ENCODE results near the gene AGAP5. TPM values are rescaled to one million over a fixed set of nuclear protein-coding genes. Genes with fewer than 3 reads are reported as not detected.

Gene AGAP5
- total RNA-seq, 1 experiment from 2014 or later, result 3.1 TPM

DNA sequence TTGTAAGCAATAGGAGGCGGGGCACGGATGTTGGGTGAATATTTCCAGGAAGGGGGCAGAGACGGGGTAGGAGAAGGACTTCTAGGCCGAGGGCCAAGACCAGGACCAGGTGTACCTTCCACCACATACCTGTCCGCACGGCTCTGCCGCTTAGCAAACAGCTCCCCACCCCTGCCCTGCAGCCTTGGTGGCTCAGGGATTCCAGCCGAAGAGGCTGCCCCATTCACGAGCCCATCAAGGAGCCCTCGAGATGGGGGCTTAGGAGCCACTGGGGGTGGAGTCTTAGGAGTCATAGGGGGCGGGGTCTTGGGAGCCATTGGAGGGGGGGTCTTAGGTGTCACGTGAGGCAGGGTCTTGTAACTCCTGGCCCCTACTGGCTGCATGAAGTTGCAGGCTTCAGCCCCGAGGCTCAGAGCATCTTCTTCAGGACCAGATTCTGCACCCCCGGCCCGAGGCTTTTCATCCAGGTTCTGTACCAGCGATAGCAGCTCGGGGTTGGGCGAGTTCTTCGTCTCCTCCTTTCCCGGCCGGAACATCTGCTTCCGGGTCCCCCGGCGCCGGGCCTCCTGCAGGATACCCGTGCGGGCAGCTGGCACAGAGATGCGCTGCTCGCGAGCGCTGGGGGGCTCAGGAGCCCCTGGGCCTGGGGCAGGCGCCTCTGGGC, 50.6 kb downstream of the AGAP5 start:
- no peaks in the 10 kb centered on the region for H3K36me3 ChIP-seq
- no peaks in the 10 kb centered on the region for H3K27me3 ChIP-seq
- no peak for DNase-seq
- H3K9me3 ChIP-seq, result no peaks in the 10 kb centered on the region
- no peak overlapping the region for H3K4me3 ChIP-seq

DNA sequence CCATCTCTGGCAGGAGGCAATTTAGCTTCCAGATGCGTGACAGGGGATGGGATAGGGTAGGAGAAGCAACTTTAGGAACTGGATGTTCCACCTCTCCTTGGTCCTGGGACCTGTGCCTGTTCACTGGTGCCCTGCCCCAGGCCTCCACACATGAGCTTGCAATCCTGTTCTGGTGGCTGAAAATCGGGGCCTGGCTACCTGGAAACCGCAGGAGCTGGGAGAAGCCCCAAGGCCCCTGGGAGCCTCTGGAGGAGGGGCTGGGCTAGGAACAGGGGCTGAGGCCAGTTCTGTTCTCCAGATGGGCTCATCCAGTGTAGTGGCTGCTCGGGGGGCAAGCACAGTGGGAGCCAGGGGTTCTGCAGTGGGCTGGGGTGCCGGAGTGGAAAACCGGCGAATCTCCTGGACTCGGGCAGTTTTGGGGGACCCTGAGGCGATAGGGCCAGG, 51.3 kb downstream of the AGAP5 start:
- Histone ChIP-seq H3K27me3 (no peaks in the 10 kb centered on the region), H3K36me3 (no peaks in the 10 kb centered on the region), H3K4me3 (no peak overlapping the region), H3K9me3 (no peaks in the 10 kb centered on the region)
- no peak for DNase-seq

DNA sequence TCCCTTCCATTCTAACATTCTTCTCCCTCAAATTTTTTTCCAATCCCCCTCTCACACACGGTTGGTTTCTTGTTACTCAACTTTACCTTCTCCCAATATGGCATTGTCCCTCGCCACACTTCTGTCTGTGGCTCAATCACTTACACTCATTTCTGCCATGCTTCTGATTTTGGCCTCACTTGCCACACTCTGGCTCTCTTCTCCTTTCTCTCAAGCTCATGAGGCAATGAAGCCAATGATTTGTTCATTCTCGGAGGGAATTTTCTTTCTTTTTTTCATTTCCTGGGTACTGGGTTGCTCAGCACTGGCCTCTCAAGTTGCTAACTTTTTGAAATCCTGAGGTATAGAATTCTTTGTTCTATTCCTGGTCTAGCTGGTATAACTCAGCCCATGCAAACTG, 52.7 kb downstream of the AGAP5 start:
- H3K36me3 ChIP-seq, result no peaks in the 10 kb centered on the region
- DNase-seq, result no peak
- no peaks in the 10 kb centered on the region for H3K27me3 ChIP-seq
- no peak overlapping the region for H3K4me3 ChIP-seq
- H3K9me3 ChIP-seq, result no peaks in the 10 kb centered on the region

DNA sequence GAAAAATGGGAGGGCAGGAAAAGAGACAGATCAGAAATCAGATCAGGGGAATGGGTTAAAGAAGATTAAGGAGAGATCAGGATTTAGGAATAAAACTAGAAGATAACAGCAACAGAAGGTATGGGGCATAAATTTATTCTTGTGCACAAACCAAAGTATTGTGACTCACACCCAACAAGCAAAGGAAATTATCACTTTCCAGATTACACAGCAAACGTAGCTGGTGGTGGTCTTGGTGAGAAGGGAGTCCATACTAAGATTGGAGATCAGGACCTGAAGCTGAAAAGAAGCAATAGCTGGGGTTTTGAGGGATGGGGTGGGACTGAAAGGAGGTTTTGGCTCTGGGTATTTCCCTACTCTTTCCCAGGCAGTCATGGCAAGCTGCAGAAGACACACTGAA, 53.1 kb downstream of the AGAP5 start:
- H3K36me3 ChIP-seq, result no peaks in the 10 kb centered on the region
- DNase-seq, result no peak
- H3K9me3 ChIP-seq, result no peaks in the 10 kb centered on the region
- no peak overlapping the region for H3K4me3 ChIP-seq
- H3K27me3 ChIP-seq, result no peaks in the 10 kb centered on the region

DNA sequence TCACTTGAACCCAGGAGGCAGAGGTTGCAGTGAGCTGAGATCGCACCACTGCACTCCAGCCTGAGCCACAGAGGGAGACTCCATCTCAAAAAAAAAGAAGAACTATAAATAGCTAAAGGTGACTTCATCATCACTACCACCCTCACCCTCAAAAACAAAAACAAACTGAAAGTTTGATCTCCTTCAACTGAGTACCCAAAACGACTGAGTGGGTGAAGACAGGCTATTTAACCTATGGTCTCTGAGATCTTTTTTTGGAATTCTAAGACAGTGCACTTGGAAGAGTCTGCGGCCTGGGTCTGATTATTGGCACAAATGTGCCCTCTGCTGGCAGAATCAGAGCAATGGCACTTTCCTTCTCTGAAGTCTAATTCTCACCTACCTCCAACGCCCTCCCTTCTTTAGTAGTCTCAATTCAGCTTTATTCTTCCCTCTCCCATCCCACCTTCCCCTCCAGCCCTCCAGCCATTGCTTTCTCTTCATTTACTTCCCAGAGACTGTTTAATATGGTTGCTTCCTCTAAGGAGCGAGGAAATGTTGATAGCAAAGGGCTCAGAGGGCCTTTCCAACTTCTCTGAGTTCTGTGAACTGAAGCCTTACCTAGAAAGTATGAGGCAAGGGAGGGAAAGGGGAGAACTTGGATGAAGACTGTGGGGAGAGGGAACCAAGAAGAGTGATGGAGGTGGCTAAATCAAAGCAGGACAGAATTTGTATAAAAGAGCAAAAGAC, 53.7 kb downstream of the AGAP5 start:
- peak; percentile 27 for DNase-seq
- Histone ChIP-seq H3K36me3 (no peaks in the 10 kb centered on the region), H3K9me3 (no peaks in the 10 kb centered on the region), H3K27me3 (no peaks in the 10 kb centered on the region), H3K4me3 (no peak overlapping the region)

DNA sequence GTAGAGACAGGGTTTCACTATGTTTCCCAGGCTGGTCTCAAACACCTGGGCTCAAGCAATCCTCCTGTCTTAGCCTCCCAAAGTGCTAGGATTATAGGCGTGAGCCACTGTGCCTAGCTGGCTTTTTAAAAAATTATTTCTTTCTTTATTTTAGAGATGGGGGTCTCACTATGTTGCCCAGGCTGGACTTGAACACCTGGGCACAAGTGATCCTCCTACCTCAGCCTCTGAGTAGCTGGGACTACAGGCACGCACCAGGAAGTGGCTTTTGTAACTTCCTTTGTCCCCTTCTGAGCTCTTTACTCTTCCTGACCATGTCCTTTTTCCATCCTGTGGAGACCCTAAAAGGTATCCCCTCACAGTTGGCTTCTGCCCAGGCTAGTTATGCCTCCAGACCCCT, 54.5 kb downstream of the AGAP5 start:
- Histone ChIP-seq H3K36me3 (no peaks in the 10 kb centered on the region), H3K9me3 (no peaks in the 10 kb centered on the region), H3K27me3 (no peaks in the 10 kb centered on the region), H3K4me3 (no peak overlapping the region)
- DNase-seq, result no peak

DNA sequence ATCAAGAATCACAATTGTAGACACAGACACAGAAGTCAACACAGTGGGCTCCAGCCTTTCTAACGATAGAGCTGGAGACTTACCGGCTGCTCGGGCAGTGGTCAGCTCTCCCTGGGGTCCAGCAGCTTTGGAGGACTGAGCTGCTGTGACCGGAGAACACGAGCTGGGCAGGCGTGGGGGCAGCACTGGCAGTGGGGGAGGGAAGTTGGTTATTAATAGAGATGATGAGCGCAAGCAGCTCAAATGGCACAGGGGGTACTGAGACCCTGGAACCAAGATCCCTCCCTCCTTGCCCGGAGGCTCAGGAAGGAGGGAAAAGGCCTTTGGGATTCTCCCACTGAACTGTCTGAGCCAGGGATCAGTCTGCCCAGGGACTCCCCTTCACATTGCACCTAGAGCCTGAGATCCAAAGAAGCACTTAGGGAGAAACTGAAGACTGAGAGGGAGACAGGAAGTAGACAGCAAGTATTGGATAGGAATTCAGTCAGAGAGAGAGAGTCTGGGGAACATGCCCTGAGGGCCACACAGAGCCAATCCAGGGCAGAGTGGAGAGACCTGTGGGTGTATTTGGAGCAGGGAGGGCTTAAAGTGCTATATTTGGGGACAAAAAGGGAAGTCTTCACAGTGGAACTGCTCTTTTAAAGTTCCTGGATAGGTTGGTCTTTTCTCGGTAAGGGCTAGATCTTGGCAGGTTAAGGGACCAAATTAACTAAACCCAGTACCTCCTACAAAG, 56.4 kb downstream of the AGAP5 start, which contains the start of gene MYOZ1:
Gene MYOZ1 (minus strand): TSS at position 147 of the 733 bp plus-strand sequence. CDS start 1,457 bp downstream, outside the sequence.
- Histone ChIP-seq H3K36me3 (no peaks in the 10 kb centered on the region), H3K27me3 (no peaks in the 10 kb centered on the region), H3K9me3 (no peaks in the 10 kb centered on the region), H3K4me3 (no peak within 1 kb of the TSS)
- no peak for DNase-seq

DNA sequence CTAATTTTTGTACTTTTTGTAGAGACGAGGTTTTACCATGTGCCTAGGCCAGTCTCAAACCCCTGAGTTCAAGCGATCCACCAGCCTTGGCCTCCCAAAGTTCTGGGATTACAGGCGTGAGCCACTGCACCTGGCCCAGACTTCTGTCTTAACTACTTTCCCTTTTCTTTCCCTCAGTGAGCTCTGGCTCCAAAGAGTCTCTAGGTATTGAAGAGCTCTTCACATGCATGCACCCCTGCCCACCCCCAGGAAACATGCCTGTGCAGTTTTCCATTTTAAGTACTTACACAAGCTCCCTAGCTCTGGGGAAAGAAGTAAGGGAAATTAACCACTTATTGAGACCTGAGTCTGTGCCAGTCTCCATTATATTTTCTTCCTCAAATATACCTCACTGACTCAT, 58.6 kb downstream of the AGAP5 start:
- Histone ChIP-seq H3K36me3 (no peaks in the 10 kb centered on the region), H3K4me3 (no peak overlapping the region), H3K9me3 (no peaks in the 10 kb centered on the region), H3K27me3 (no peaks in the 10 kb centered on the region)
- no peak for DNase-seq

DNA sequence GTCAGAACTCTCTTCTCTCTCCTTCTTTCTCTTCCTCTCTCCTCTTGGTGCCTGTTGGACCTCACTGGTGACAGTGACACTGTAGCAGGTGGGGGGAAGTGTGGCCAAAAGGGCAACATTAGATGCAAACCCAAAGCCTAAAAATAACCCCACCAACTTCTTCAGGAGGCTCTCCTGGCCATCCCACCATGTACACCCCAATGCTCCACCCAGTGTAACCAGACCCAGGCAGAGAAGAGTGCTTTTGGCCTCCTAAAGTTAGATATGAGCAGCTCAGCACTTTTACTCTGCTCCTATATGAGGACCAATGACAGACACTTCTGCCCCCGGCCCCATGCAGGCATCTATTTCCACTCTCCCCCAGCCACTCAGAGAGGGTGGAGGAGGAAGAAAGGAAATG, 62.1 kb downstream of the AGAP5 start:
- Histone ChIP-seq H3K27me3 (no peaks in the 10 kb centered on the region), H3K4me3 (no peak overlapping the region), H3K36me3 (no peaks in the 10 kb centered on the region), H3K9me3 (no peaks in the 10 kb centered on the region)
- DNase-seq, result no peak

DNA sequence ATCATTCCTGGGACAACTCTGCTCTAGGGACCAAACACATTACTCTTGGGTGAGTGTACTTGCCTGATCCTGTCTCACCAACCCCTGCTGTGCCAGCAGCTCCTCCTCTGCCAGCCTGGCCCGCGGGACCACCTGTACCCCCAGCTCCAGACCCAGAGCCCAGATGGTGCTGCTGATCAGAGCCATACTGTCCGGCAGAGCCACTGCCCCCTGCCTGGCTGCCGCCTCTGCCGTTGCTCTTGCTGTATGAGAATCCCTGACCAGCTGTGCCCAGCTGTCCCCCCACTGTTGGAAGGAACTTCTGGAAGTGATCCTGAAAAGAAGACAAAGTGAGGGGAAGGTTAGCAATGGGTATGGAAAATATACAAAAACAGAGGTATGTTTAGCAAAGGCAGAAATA, 63.5 kb downstream of the AGAP5 start:
- Histone ChIP-seq H3K36me3 (no peaks in the 10 kb centered on the region), H3K9me3 (no peaks in the 10 kb centered on the region), H3K27me3 (no peaks in the 10 kb centered on the region), H3K4me3 (no peak overlapping the region)
- DNase-seq, result peak; percentile 44

DNA sequence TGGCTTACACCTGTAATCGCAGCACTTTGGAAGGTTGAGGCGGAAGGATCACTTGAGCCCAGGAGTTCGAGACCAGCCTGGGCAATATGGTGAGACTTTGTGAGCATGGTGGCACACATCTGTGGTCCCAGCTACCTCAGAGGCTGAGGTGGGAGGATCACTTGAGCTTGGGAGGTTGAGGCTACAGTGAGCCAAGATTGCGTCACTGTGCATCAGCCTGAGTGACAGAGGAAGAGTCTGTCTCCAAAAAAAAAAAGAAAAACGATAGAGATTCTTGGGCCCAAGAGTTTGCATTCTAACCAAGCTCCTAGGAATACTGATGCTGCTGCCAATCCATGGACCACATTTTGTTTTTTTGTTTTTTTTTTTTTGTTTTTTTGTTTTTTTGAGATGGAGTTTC, 68.7 kb downstream of the AGAP5 start:
- DNase-seq, result no peak
- H3K36me3 ChIP-seq, result no peaks in the 10 kb centered on the region
- no peaks in the 10 kb centered on the region for H3K9me3 ChIP-seq
- H3K4me3 ChIP-seq, result no peak overlapping the region
- no peaks in the 10 kb centered on the region for H3K27me3 ChIP-seq

DNA sequence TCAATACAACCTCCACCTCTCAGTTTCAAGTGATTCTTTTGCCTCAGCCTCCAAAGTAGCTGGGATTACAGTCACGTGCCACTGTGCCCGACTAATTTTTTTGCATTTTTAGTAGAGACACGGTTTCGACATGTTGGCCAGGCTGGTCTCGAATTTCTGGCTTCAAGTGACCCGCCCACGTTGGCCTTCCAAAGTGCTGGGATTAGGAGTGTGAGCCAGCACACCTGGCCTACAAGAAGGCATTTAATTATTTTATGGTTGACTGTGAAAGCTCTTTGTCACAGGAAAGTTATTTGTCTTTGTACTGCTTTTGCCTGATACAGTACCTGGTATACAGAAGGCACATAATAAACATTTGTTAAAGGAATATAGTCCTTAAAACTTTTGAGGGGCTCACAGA, 69.5 kb downstream of the AGAP5 start:
- Histone ChIP-seq H3K9me3 (no peaks in the 10 kb centered on the region), H3K4me3 (no peak overlapping the region), H3K36me3 (no peaks in the 10 kb centered on the region), H3K27me3 (no peaks in the 10 kb centered on the region)
- DNase-seq, result no peak

DNA sequence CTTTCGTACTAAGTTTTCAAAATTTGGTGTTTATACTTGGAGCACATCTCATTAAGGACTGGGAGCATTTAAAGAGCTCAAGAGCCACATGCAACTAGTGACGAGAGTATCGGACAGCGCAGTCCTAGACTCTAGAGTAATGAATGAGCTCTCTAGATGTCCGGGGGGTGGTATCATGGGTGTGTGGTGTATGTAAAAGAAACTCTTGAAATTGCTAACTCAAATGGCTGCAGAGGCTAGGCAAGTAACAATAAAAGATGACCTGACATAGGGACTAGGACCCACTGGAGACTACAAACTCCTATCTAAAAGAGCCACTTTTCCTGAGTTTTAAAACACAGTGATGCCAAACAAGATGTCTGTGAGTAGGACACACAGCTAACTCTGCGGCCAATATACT, 70.6 kb downstream of the AGAP5 start:
- Histone ChIP-seq H3K9me3 (no peaks in the 10 kb centered on the region), H3K36me3 (no peaks in the 10 kb centered on the region), H3K4me3 (no peak overlapping the region), H3K27me3 (no peaks in the 10 kb centered on the region)
- no peak for DNase-seq

DNA sequence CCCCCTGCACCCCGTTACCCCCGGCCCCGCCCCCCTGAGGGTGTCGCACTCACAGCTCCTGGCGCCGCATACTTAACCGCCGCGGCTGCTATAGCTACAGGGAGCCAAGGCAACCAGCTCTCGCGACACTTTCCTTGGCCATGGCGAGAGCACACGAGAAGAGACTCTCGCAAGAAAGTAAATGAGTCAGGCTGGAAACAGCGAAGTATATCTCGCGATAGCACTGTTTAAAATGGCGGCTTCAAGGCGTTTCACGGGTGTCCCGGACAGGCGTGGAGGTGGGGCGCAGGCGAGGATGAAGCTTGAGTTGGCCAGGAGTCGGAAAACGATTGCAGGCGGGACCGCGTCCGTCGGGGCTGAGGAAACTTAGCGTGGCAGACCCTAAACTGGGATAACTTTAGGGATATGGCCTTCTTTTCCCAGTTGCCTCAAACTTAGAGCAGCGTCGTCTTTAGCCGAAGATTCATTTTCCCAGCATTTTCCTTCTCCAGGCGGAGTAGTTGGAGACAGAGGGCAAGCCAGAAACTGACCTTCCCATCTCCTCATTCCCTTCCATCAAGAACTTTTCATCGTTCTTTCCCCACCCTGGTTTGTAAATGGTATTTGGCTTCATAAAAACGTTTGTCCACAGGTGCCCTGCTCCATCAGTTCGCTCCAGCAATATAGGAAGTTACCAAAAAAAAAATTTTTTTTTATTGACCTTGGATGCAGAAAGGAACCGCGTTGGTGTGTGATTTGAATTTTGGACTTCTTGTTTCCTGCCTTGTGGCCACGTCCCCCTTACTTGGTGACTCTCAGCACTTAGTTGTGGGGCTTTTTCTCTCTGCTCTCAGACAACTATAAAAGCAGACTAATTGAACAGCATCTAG, 71.8 kb downstream of the AGAP5 start:
- H3K9me3 ChIP-seq, result no peaks in the 10 kb centered on the region
- no peaks in the 10 kb centered on the region for H3K36me3 ChIP-seq

DNA sequence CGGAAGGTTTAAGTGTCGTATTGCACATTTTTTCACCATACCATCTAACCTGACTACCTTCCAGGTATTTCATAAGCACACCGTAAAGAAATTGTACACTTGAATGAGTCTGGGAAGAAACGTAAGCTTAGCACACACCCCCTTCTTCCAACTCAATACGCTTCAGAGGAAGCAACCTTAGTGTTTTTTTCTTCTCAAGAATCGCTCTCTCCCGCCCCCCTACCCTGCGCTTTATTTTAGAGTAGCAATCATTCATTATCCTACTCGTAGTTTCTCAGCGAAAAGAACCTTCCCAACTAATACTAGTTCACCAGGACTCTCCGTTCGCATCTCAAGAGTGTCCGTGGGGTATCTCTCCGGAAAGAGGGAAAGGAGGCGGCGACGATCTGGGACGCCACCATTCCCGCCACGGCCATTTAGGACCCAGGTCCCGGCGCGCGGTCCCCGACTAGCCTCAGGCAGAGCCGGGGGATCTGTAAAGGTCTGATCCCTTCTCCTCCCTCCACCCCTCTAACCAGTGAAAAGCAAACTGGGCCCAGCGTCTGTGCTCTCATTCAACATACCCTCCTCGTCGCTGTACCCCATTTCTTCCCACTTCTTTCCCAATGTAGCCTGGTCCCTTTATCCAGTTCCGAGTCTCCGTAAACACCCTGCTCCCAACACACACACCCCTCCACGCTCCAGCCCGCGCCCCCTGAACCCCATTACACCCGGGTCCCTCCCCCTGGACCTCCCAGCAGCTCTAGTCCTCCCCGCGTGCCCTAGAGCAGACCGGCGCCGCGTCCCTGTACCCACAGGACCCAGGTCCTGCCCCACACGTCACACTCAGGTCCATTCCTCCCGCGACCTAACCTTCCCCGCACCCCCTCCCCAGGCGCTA, 72.7 kb downstream of the AGAP5 start:
- H3K36me3 ChIP-seq, result no peaks in the 10 kb centered on the region
- H3K27me3 ChIP-seq, result no peaks in the 10 kb centered on the region
- peak; percentile 21 for DNase-seq
- no peaks in the 10 kb centered on the region for H3K9me3 ChIP-seq
- H3K4me3 ChIP-seq, result peak overlapping the region; percentile 75

More for the DNA sequence above, 71.8 kb downstream of the AGAP5 start:
- Histone ChIP-seq H3K4me3 (peak overlapping the region; percentile 75), H3K27me3 (no peaks in the 10 kb centered on the region)
- DNase-seq, result peak; percentile 93

Measured in MG63 (cell line).